B cell (primary cell): ENCODE data around the gene ELK1. TPM values are rescaled to one million over a fixed set of nuclear protein-coding genes. Genes with fewer than 3 reads are reported as not detected.

Experiments
- ATAC-seq: fragments of 200-7000 bp; cut with Tn5 transposase; one replicate; pipeline ENCODE4 v1.10.0; 2021; ENCODE audit warnings: low read depth, mild to moderate bottlenecking, moderate number of reproducible peaks, moderate library complexity
- CTCF ChIA-PET: fragments of 350-600 bp; sonication (Branson Sonifier 250); formaldehyde crosslinking; loops from one replicate; lab custom pipeline; 2021; ENCODE audit warnings: antibody characterized with exemption, inconsistent platforms; lab: Charles Lee
- POLR2A ChIA-PET: fragments of 350-600 bp; sonication (Branson Sonifier 250); formaldehyde crosslinking; loops from one replicate; lab custom pipeline; 2021; ENCODE audit warnings: antibody characterized with exemption; lab: Charles Lee
- DNase-seq: peaks from one replicate; pipeline ENCODE4 v3.0.0; 2013
- H2AFZ ChIP-seq: 2 replicates; pipeline ENCODE4 v1.6.1; 2012; ENCODE audit warnings: mild to moderate bottlenecking, low read depth, low read length; ENCODE audit not compliant: insufficient read depth, poor library complexity, severe bottlenecking
- H3K27ac ChIP-seq, 2 donors: 1 replicate in 1 of 2; 2 replicates in 1 of 2; pipeline ENCODE4 v1.5.1; 2012 to 2013; ENCODE audit warnings: low read length in 2 of 2, mild to moderate bottlenecking in 2 of 2, moderate library complexity in 1 of 2
- H3K27me3 ChIP-seq, 4 experiments: fragments of 200-600 bp in 1 of 4; sonication (generic) in 1 of 4; replicated peaks in 1 of 4; 1 replicate in 2 of 4; 2 replicates in 2 of 4; pipeline versions ENCODE4 v1.6.1 to v1.7.0; 2013 to 2016; ENCODE audit warnings: low read length in 3 of 4, mild to moderate bottlenecking in 2 of 4, mixed read lengths in 1 of 4, moderate library complexity in 1 of 4; ENCODE audit not compliant: insufficient read depth in 4 of 4, control insufficient read depth in 3 of 4; ENCODE audit errors: control extremely low read depth in 1 of 4
- H3K36me3 ChIP-seq, 2 experiments: replicated peaks in 1 of 2; 1 replicate in 1 of 2; 2 replicates in 1 of 2; pipeline versions ENCODE4 v1.6.1 to v1.7.1; 2013; ENCODE audit warnings: low read length in 1 of 2; ENCODE audit not compliant: insufficient read depth in 2 of 2, control insufficient read depth in 1 of 2; ENCODE audit errors: control extremely low read depth in 1 of 2, extremely low read depth in 1 of 2
- H3K4me1 ChIP-seq, 2 donors: fragments of 200-600 bp in 1 of 2; sonication (generic) in 1 of 2; 1 replicate in 1 of 2; 2 replicates in 1 of 2; pipeline versions ENCODE4 v1.5.1 to v1.6.1; 2013 to 2017; ENCODE audit warnings: low read length in 2 of 2; ENCODE audit not compliant: control insufficient read depth in 2 of 2, insufficient read depth in 2 of 2
- H3K4me2 ChIP-seq: replicated peaks from 2 replicates; pipeline ENCODE3; 2012; ENCODE audit warnings: mild to moderate bottlenecking, low read depth, low read length; ENCODE audit not compliant: poor library complexity, severe bottlenecking
- H3K4me3 ChIP-seq, 5 experiments: fragments of 200-600 bp in 1 of 5; sonication (generic) in 1 of 5; 1 replicate in 3 of 5; 2 replicates in 2 of 5; pipeline versions ENCODE4 v1.5.1 to v1.7.0; 2011 to 2016; ENCODE audit warnings: low read length in 4 of 5, mild to moderate bottlenecking in 4 of 5, low read depth in 2 of 5, control low read depth in 1 of 5, moderate library complexity in 1 of 5; ENCODE audit not compliant: insufficient read depth in 1 of 5; ENCODE audit errors: control extremely low read depth in 1 of 5, extremely low read depth in 1 of 5
- H3K79me2 ChIP-seq: fragments of 200-600 bp; sonication (generic); one replicate; pipeline ENCODE4 v1.6.0; 2016; ENCODE audit warnings: low read length; ENCODE audit not compliant: control insufficient read depth, insufficient read depth
- H3K9ac ChIP-seq: fragments of 200-600 bp; sonication (generic); 2 replicates; pipeline ENCODE4 v1.6.1; 2017; ENCODE audit warnings: mild to moderate bottlenecking, low read length, moderate library complexity
- H3K9me3 ChIP-seq, 3 donors: one replicate each; pipeline versions ENCODE4 v1.6.1 to v1.7.1; 2013; ENCODE audit warnings: low read length in 2 of 3; ENCODE audit not compliant: control insufficient read depth in 2 of 3, insufficient read depth in 1 of 3; ENCODE audit errors: control extremely low read depth in 1 of 3
- H4K20me1 ChIP-seq: 2 replicates; pipeline ENCODE4 v1.6.0; 2012; ENCODE audit warnings: mild to moderate bottlenecking, low read length; ENCODE audit not compliant: insufficient read depth, control insufficient read depth, poor library complexity, severe bottlenecking
- H3K27ac Mint-ChIP-seq: one replicate; pipeline ENCODE4 v1.8.0; 2021; ENCODE audit warnings: mixed read lengths
- H3K27me3 Mint-ChIP-seq: one replicate; pipeline ENCODE4 v1.8.0; 2021; ENCODE audit warnings: mixed read lengths
- H3K4me1 Mint-ChIP-seq: one replicate; pipeline ENCODE4 v1.8.0; 2021; ENCODE audit warnings: mixed read lengths
- H3K4me3 Mint-ChIP-seq: one replicate; pipeline ENCODE4 v1.8.0; 2021; ENCODE audit warnings: mixed read lengths
- H3K9me3 Mint-ChIP-seq: one replicate; pipeline ENCODE4 v1.8.0; 2022; ENCODE audit warnings: mixed read lengths; ENCODE audit not compliant: insufficient read depth
- EZH2 ChIP-seq: IDR thresholded peaks from 2 replicates; pipeline ENCODE4 v1.6.1; 2012; ENCODE audit warnings: borderline replicate concordance, low read depth, mild to moderate bottlenecking, moderate library complexity, low read length; ENCODE audit not compliant: insufficient read depth, poor library complexity, severe bottlenecking
- WGBS: methylation state at CpG from one replicate; pipeline ENCODE4 v1.1.5; 2013; ENCODE audit warnings: missing lambda C conversion rate; ENCODE audit not compliant: insufficient coverage; 5-methylcytosine and 5-hydroxymethylcytosine counted together
- intact Hi-C: fragments of 100-400 bp; cut with micrococcal nuclease; formaldehyde crosslinking; loops from one replicate; pipeline ENCODE4 v1.10.0; 2022
- polyA plus RNA-seq: library from polyadenylated mRNA; depleted of rRNA; stranded (reverse); fragments of >200 nt; gene quantifications from 2 replicates; pipeline ENCODE4 v1.2.3, GENCODE V29; 2012
- total RNA-seq, 2 donors: library from RNA; stranded (reverse); fragments of 120-200 nt in 1 of 2; gene quantifications; 1 replicate in 1 of 2; 2 replicates in 1 of 2; pipeline versions ENCODE4 v1.2.3 to v1.2.4, GENCODE V29; 2013 to 2022
- TF ChIP-seq, protein P1 (sequence below): fragments of 200-600 bp; IDR thresholded peaks from one replicate; pipeline ENCODE4 v1.8.0; 2022; ENCODE audit warnings: antibody characterized with exemption, mild to moderate bottlenecking

The ELK1 gene
- total and polyA plus RNA-seq, 2 donors (not counting 1 experiment from before 2014, with no cell fraction given), result 14.2 to 22.7 TPM

DNA sequence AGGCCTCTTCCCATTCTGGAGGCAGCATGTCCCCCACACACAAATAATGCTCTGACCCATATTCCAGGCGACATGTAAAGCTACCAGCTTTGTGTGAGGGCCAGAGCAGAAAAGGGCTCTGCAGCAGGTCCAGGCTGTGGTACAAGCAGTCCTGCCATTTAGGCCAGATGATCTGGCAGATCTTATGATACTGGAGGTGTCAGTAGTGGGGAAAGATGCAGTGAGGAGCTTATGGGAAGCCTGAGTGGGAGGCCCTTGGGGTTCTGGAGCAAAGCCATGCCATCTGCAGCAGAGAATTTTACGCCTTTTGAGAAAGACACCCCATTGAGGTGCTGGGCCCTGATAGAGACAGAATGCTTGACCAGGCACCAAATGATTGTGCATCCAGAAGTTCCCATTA, 38.4 kb downstream of the ELK1 start:
- DNase-seq (no peak), ATAC-seq (no peak)
- Histone ChIP-seq H3K27ac (no peak overlapping the region), H3K4me1 (no peaks in the 10 kb centered on the region), H3K36me3 (no peaks in the 10 kb centered on the region), H2AFZ (no peak overlapping the region), H4K20me1 (no peaks in the 10 kb centered on the region), H3K4me2 (no peak overlapping the region), H3K9me3 (no peaks in the 10 kb centered on the region), H3K9ac (no peak overlapping the region), H3K27me3 (no peaks in the 10 kb centered on the region), H3K4me3 (no peak overlapping the region), H3K79me2 (no peaks in the 10 kb centered on the region)
- Mint-ChIP-seq H3K27me3 (peaks cover 11% of the 10 kb centered on the region), H3K9me3 (no peaks in the 10 kb centered on the region), H3K27ac (no peak overlapping the region), H3K4me3 (no peak overlapping the region), H3K4me1 (no peaks in the 10 kb centered on the region)
- TF ChIP-seq EZH2, result no peak
- TF ChIP-seq, protein P1, sequence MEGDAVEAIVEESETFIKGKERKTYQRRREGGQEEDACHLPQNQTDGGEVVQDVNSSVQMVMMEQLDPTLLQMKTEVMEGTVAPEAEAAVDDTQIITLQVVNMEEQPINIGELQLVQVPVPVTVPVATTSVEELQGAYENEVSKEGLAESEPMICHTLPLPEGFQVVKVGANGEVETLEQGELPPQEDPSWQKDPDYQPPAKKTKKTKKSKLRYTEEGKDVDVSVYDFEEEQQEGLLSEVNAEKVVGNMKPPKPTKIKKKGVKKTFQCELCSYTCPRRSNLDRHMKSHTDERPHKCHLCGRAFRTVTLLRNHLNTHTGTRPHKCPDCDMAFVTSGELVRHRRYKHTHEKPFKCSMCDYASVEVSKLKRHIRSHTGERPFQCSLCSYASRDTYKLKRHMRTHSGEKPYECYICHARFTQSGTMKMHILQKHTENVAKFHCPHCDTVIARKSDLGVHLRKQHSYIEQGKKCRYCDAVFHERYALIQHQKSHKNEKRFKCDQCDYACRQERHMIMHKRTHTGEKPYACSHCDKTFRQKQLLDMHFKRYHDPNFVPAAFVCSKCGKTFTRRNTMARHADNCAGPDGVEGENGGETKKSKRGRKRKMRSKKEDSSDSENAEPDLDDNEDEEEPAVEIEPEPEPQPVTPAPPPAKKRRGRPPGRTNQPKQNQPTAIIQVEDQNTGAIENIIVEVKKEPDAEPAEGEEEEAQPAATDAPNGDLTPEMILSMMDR, result no peak
- POLR2A ChIA-PET, result no interaction called here
- CTCF ChIA-PET, result no interaction called here
- WGBS, result 100% methylated on average over 1 of the region's 2 CpGs
- intact Hi-C loops, result no loop called here

DNA sequence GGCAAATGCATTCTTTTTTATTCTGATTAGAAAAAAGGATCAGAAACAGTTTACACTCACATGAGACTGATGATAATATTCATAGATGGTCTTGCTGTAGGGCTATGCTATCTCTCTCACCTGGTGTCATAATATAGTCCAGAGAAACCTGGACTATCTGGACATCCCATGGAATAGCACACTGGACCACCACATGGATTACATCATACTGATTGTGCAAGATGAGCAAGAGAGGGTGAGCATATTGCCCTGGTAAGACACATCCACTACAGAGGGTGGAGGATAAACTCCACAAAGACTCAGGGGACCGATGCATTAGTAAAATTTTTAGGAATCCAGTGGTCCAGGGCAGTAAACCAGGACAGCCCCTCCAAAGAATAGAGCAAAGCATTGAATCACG, 38.9 kb downstream of the ELK1 start:
- H3K4me1 Mint-ChIP-seq, result no peaks in the 10 kb centered on the region
- Histone ChIP-seq H3K79me2 (no peaks in the 10 kb centered on the region), H3K9ac (no peak overlapping the region), H2AFZ (no peak overlapping the region), H3K4me3 (no peak overlapping the region), H3K27me3 (no peaks in the 10 kb centered on the region), H3K36me3 (no peaks in the 10 kb centered on the region), H3K4me1 (no peaks in the 10 kb centered on the region), H3K27ac (no peak overlapping the region), H3K9me3 (no peaks in the 10 kb centered on the region), H3K4me2 (no peak overlapping the region), H4K20me1 (no peaks in the 10 kb centered on the region)
- no peaks in the 10 kb centered on the region for H3K9me3 Mint-ChIP-seq
- no peak overlapping the region for H3K4me3 Mint-ChIP-seq
- peaks cover 8% of the 10 kb centered on the region for H3K27me3 Mint-ChIP-seq
- whole genome bisulfite sequencing, result no CpG with 5 or more reads among the region's 2 CpGs
- ChIA-PET POLR2A (no interaction called here), CTCF (no interaction called here)
- ATAC-seq (no peak), DNase-seq (no peak)
- intact Hi-C loops, result no loop called here
- H3K27ac Mint-ChIP-seq, result no peak overlapping the region
- TF ChIP-seq, protein P1, result no peak
- TF ChIP-seq EZH2, result no peak
